Spleen (tissue), 7 donors: ENCODE measurements around the gene PDXDC1.
"Not testable (repeated sequence)": the region's sequence is repeated elsewhere in the genome, so short reads cannot be mapped to it uniquely, and the experiment has no call there.

Source experiments
- CTCF ChIP-seq, 11 experiments: fragments of 200-600 bp in 7 of 11; fragments of 450-650 bp in 4 of 11; sonication (generic) in 4 of 11; IDR thresholded peaks in 8 of 11; conservative IDR thresholded peaks in 3 of 11; 1 replicate in 7 of 11; 2 replicates in 4 of 11; pipeline versions ENCODE4 v1.4.0 to v1.8.0; 2016 to 2021; ENCODE audit warnings: antibody characterized with exemption in 11 of 11, inconsistent platforms in 4 of 11, mild to moderate bottlenecking in 1 of 11
- POLR2AphosphoS5 ChIP-seq, 3 donors: sonication (generic); formaldehyde crosslinking; IDR thresholded peaks; one replicate each; pipeline ENCODE4 v1.5.1; 2017; ENCODE audit warnings: antibody characterized with exemption in 3 of 3
- donor health status: DM: no; HTN: no; CAD: no; lungs with moderate emphysema.
- donor health status: DM: no; HTN: no; CAD: no.
- donor health status: DM: no; HTN: no; CAD: no.

GRCh38 chr16:14932581-14933375 is 42.0 kb upstream of the PDXDC1 start:
- TF ChIP-seq CTCF (IDR thresholded peaks at IDR 0.05 in 8 of 11, conservative IDR thresholded peaks at IDR 0.05 in 3 of 11); POLR2AphosphoS5 (IDR thresholded peaks at IDR 0.05): not testable (repeated sequence)
